Nucleus accumbens (tissue), 56 donors: ENCODE results near the gene MAP7D3.
A peak's percentile ranks its signal among the peaks of the same experiment; 100 is the strongest.

Experiments used
- DNase-seq, 56 donors: peaks; one replicate each; lab custom pipeline; 2025; lab: John Stamatoyannopoulos, UW

Gene MAP7D3

GRCh38 chrX:136207546-136207945, 43.7 kb downstream of the MAP7D3 start:
- DNase-seq = no peak

- no peak for DNase-seq
These were observed 44.3 kb downstream of the MAP7D3 start for GRCh38 chrX:136206916-136207315.

- DNase-seq = no peak
These were observed 45.3 kb downstream of the MAP7D3 start for GRCh38 chrX:136205882-136206380.

- peak in 1 of 56 donors; percentile 1 for DNase-seq
These were observed 46.6 kb downstream of the MAP7D3 start for GRCh38 chrX:136204571-136204970.

- DNase-seq = no peak
These were observed 47.2 kb downstream of the MAP7D3 start for GRCh38 chrX:136203951-136204350.

- DNase-seq = no peak
These were observed 47.8 kb downstream of the MAP7D3 start for GRCh38 chrX:136203438-136203837.

- no peak for DNase-seq
These were observed 48.3 kb downstream of the MAP7D3 start for GRCh38 chrX:136202889-136203288.

- DNase-seq = no peak
These were observed 49.6 kb downstream of the MAP7D3 start for GRCh38 chrX:136201601-136202000.

- DNase-seq = no peak
These were observed 50.7 kb downstream of the MAP7D3 start for GRCh38 chrX:136200466-136200865.

GRCh38 chrX:136199365-136199764, 51.8 kb downstream of the MAP7D3 start:
- DNase-seq = no peak

- DNase-seq = no peak
These were observed 52.4 kb downstream of the MAP7D3 start for GRCh38 chrX:136198678-136199243.

- DNase-seq = no peak
These were observed 53.2 kb downstream of the MAP7D3 start for GRCh38 chrX:136198010-136198409.

GRCh38 chrX:136196691-136197155, 54.5 kb downstream of the MAP7D3 start:
- DNase-seq = no peak

- DNase-seq = no peak
These were observed 56.0 kb downstream of the MAP7D3 start for GRCh38 chrX:136195247-136195646.

- no peak for DNase-seq
These were observed 56.7 kb downstream of the MAP7D3 start for GRCh38 chrX:136194536-136194935.

- no peak for DNase-seq
These were observed 57.4 kb downstream of the MAP7D3 start for GRCh38 chrX:136193771-136194170.

GRCh38 chrX:136192839-136193414, 58.3 kb downstream of the MAP7D3 start:
- no peak for DNase-seq

GRCh38 chrX:136192135-136192534, 59.1 kb downstream of the MAP7D3 start:
- no peak for DNase-seq

GRCh38 chrX:136191171-136191570, 60.0 kb downstream of the MAP7D3 start:
- DNase-seq = no peak

GRCh38 chrX:136190038-136190713, 61.0 kb downstream of the MAP7D3 start:
- no peak for DNase-seq

GRCh38 chrX:136189222-136189621, 62.0 kb downstream of the MAP7D3 start:
- no peak for DNase-seq

GRCh38 chrX:136186023-136186413, 65.2 kb downstream of the MAP7D3 start:
- DNase-seq = no peak
